Activated gamma-delta T cell treated with Interleukin-2 at 50 U/mL for 16 hours (primary cell): Measurements from ENCODE around the gene SLC7A11.
"Not testable (repeated sequence)": the region's sequence is repeated elsewhere in the genome, so short reads cannot be mapped to it uniquely, and the experiment has no call there.

Source experiments
- DNase-seq: peaks from one replicate; pipeline ENCODE4 v3.0.0-alpha.2; 2020

Gene SLC7A11

DNA sequence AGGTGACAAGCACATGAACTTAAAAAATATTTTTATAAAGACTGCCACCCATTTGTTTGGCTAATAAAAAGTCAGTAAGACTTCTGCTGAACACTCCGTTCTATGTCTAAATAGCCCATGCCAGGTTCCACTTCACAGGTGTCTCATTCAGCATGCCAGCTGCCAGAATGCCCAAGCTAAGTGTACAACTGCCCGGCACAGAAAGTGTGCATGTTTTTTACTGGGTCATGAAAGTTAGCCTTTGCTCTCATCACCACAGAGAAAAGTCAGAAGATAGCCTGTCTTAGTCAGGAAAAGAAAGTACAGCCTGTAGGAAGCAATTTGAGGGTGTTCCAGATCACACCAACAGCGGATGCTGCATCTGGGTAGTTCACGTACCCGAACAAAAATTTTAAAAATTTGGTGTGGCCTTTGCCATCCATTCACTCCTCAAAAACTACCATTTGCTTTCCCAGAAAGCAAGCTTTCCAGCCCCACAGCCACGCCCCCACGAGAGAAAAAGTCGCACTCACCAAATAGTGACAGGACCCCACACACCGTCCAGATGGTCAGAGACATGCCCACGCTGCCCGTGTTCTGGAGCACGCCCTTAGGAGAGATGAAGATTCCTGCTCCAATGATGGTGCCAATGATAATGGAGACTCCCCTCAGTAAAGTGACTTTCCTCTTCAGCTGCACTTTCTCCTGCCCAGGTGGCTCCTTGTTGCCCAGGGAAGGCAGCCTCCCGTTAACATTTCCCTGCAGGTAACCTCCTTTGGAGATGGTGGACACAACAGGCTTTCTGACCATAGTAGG lies 671 bp downstream of the SLC7A11 start:
- DNase-seq: no peak

DNA sequence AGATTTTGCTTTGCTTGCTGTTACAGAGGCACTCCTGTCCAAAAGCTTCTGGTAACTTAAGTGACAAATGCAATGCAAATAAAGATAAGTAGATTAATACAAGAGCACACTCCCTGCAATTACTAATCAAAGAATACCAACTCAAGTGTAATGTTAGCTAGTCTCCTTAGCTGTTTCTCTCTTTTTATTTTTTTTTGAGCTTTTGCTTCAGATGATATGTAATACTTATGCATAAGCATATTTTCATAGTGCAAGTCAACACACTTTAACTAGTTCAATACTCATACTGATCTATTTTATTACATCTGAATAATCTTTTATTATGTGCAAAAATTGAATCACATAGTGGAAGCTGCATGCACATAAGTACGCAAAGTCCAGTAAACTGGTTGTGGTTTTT lies 2.7 kb downstream of the SLC7A11 start:
- no peak for DNase-seq

DNA sequence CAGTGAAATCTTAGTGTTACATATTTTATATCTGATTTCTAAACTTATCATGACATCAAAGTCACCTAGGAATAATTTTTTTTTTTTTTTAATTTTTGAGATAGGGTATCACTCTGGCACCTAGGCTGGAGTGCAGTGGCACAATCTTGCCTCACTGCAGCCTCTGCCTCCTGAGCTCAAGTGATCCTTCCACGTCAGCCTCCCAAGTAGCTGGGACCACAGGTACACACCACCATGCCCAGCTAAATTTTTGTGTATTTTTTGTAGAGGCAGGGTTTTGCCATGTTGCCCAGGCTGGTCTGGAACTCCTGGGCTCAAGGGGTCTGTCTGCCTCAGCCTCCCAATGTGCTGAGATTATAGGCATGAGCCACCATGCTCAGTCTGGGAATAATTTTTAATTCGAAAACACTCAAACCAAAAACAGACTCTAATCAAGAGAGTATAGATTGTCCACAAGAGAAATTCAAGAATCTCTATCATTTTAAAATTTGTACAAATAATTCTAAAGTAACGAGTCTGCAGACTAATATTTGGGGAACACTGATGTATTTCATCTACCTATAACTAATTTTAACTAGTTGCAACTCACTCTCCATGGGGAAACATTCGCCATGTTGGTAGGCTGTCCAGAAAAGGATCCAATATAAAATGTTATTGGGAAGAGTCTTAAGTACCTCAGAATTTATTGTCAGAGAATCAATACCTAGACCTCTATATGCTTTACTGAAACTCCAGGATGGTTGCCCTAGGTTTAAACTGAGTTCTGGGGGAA lies 3.4 kb downstream of the SLC7A11 start:
- DNase-seq: no peak

DNA sequence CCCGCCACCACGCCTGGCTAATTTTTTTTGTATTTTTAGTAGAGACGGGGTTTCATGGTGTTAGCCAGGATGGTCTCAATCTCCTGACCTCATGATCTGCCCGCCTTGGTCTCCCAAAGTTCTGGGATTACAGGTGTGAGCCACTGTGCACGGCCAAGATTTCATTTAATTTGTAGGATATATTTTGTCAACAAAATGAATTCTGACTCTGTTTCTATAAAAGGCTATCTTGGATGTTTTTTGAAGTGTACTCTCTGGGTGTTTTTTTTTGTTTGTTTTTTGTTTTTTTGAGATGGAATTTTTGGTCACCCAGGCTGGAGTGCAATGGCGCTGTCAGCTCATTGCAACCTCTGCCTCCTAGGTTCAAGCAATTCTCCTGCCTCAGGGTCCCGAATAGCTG lies 5.0 kb downstream of the SLC7A11 start:
- DNase-seq: not testable (repeated sequence)

DNA sequence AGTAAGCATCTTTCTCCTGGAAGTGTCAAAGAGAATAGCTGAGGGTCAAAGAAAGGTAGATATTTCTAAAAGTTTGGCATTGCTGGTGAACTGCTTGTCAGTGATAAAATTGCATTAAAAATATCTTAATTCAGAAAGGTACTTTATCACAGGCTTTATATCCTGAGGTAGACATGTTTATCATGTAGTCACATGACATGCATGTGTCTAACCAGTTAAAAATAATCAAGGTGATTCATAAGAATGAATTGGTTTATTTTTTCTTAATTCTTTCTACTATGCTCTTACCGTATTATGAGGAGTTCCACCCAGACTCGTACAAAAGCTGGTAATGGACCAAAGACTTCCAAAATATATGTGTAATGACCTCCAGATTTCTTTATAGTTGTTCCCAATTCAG lies 6.1 kb downstream of the SLC7A11 start:
- no peak for DNase-seq

DNA sequence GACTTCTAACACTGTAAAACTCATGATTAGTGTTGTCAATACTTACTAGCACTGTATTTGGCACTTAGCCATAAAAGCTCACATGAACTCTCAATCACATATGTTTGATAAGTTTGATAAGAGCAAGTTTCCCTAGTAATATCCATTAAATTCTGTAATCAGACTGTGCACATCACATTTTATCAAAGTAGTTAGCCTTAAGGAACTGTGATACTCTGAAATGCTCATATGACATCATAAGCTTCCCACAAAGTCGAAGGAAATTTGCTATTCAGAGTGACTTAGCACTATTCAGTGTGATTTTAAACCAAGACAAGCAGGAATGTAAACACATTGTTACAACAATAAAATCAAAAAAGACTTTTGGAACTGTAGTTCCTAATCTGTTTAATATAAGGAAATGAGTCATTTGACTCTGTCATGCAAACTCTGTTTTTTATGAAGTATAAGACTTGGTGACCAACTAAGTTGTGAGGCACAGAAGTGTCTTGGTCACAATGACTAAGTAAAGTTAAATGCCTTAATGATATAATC lies 6.7 kb downstream of the SLC7A11 start:
- DNase-seq: no peak

DNA sequence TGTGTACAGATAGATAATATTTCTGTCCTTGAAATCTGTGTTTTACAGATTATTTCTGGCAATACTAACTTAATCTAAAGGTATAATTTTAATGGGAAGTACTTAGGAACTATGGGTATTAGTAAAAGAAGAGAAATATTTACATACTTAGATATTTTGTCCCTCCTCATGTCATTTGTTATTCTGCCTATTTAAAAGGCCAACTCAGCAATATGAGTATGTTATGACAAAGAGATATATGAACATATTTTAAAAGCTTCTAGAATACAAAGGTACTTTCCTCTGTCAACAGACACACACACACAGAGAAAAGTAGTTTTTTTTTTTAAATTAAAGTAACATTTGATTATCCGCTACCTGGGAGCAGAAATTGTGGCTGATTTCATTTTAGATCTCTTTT lies 7.9 kb downstream of the SLC7A11 start:
- no peak for DNase-seq

DNA sequence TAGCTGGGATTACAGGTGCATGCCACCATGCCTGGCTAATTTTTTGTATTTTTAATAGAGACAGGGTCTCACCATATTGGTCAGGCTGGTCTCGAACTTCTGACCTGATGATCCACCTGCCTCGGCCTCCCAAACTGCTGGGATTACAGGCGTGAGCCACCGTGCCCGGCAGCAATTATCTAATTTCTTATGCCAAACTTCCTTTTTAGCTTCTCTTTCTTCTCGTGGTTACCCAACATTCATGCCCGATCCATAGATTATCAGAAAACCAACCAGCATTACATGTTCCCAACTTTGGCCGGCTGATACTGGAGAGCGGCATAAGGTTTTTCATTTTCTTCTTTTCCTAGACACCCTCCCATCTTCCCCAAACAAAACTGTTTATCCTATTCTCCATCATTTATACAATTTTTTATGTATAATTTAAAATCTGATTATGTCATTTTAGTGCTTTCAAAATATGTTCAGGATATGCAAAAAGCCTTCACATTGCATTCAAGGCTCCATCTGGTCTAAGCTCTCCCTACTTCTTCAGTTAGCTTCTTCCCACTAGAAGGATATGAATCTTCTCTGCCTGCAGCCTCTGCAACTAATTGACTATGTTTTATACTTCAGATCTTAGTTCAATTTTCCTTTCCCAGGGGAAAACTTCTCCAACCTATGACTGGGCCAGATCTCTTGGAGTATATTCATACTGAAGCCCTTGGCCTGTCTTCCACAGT lies 8.7 kb downstream of the SLC7A11 start:
- DNase-seq: no peak

DNA sequence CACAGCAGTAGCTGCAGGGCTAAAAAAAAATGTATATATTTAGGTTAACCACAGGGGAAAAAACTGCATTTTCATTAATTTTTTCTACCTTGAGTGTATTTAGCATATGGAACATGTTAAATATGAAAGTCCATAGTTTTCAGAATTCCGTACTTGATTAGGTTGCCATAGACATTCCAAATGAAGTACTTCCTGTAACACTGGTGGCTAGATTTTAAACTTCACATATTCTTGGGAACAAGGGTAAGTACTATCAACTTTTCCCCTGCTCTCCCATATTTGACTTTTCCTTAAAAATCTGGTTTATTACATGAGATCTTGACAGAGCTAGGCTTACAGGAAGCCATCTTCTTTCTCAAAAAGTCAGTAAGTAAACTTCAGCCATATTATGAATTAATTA lies 9.8 kb downstream of the SLC7A11 start:
- no peak for DNase-seq

DNA sequence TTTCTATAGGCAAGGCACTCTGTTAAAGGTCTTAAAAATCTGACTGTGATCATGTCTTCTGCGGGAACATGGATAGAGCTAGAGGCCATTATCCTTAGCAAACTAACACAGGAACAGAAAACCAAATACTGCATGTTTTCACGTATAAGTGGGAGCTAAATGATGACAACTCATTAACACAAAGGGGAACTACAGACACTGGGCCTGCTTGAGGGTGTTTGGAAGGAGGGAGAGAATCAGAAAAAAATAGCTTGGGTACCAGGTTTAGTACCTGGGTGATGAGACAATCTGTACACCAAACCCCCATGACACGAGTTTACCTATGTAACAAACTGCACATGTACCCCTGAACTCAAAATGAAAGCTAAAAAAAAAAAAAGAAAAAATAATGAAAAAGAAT lies 12.1 kb downstream of the SLC7A11 start:
- DNase-seq: no peak

DNA sequence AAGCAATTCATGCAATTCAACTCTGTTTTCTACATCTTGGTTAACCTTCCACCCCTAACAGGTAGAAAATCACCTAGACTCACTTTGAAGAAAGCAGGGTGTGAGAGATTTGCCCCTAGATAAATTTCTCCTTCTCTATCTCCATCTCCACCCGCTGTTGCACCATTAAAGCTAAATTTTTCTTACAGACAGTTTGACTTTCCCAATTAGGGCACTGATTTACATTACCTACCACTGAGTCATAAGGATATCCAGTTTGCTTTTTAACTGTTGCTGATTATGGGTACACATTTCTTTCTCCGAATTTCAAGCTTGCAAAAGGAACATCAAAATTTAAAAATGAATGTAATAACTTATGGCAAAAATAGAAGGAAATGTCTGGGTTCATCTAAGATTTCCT lies 13.0 kb downstream of the SLC7A11 start:
- no peak for DNase-seq

DNA sequence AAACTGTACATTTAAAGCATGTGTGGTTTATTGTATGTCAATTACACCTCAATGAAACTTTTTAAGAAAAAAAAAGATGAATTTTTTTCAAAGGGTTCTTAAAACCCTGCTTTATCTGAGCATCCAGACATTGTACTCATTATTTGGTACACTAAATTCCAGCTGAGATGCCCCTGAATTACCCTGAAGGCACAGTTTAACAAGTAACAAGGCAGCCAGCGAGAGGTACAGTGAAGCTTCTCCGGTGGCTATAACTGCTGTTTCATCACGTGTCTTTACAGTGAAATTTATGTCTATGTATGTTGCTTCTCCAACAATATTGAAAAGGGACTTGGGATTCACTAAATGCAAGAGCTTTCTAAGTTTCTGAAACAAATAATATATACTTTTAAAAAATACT lies 15.8 kb downstream of the SLC7A11 start:
- no peak for DNase-seq

DNA sequence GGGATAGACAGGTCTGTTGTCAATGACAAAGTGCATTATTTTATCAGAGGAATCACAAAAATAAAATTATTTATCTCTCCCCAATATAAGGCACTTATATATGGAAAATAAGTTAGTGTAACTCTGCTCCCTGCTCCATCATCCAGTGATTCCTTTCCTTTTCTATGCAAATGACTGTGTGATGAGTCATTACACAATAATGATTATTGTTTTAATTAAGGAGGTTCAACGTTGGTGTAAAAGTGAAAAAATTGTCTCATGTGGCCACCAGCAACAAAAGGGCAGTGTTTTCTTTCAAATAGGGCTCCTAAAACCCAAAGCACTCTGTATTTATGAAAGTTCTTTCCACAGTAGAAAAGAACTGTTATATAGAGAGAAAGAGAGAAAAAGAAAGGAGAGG lies 16.7 kb downstream of the SLC7A11 start:
- DNase-seq: no peak

DNA sequence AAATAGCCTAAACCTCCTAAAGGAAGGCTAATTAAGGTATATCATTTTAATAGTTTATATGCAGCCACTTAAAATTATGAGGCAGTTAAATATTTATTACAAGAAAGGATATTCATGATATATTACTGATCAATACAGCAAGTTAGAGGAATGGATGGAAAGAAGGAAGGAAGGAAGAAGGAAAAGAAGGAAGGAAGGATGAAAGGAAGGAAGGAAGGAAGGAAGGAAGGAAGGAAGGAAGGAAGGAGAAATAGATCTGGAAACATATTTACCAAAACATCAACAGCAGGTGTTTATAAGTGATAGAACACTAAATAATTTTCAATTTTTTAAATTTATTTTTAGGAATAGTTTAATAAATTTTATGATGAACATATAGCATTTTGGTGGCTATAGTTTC lies 17.5 kb downstream of the SLC7A11 start:
- DNase-seq: no peak

DNA sequence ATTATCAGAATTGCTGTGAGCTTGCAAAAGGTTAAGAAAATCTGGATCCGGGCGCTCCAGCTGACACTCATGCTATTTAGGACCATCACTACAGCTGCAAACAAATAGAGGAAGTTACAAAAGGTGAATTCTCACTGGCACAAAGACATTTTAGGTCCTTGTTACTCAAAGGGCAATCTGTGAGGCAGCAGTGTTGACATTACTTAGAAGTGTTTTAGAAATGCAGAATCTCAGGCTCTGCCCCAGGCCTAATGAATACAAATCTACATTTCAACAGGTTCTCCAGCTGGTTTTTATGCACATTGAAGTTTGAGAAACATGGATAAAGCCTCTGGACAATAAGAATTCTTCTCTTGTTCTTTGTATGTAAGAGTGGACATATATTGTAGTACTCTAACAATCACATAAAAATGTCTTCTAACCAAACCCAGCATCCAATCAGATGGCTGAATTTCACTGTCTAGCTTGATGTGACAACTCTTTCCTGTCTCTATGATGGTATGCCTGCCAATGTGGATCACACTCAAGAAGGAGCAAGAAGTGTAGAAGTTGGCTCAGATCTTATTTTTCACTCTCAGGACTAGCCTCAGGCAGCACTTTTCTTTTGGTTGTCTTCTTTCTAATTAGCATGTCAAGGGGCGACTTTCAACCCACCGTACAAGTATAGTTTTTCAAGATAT lies 18.8 kb downstream of the SLC7A11 start:
- DNase-seq: no peak

DNA sequence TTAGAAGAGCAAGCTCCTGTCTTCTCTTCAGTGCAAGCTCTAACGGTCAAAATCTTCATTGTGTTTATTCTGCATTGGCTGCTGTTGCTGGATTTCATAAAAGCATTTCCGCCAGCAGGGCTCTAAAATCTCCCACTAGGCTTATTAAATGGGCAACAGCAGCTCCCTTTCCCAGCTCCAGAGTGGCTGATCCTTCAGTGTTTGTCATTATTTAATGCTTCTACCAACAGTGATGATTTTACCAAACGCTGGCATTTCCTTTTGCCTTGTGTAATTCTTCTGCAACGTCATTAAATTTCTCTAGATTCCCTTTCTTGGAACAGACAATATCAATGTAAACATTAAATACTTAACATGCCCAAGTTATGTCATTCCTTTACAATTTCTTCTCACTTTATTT lies 20.1 kb downstream of the SLC7A11 start:
- no peak for DNase-seq

DNA sequence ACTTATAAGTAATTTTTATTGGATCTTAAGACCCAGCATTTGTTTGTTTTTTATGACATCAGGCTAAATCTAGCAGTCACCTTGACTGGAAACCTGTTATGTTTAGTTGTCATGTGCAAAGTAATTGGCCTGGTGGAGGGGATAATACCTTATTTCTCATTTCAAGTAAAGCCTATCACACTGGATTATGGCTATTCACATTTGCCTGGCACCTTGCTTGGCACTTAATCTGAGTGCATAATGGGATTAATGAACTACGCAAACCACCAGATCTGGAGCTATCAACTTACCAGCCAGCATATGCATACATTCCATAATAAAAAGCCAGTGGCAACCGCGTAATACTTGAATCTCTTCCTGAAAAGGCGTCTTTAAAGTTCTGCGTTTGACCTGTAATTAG lies 23.2 kb downstream of the SLC7A11 start:
- DNase-seq: no peak

DNA sequence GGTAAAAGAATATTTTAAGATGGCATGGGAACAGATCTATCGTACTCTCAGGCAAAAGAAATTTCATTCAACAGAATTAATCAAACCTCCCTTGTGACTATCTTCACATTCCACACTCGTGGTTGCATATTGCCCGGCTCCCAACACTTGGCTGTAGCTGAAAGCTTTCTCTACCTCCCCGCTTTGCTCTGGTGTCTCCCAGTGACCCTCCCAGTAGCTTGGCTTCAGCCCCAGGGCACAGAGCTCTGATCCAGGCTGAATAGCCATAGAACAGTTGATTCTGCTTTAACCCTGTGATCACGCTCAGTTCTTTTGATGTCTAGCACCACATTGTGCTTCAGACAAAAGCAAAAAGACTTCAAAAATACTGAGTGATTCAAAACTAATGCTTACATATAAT lies 24.6 kb downstream of the SLC7A11 start:
- no peak for DNase-seq

DNA sequence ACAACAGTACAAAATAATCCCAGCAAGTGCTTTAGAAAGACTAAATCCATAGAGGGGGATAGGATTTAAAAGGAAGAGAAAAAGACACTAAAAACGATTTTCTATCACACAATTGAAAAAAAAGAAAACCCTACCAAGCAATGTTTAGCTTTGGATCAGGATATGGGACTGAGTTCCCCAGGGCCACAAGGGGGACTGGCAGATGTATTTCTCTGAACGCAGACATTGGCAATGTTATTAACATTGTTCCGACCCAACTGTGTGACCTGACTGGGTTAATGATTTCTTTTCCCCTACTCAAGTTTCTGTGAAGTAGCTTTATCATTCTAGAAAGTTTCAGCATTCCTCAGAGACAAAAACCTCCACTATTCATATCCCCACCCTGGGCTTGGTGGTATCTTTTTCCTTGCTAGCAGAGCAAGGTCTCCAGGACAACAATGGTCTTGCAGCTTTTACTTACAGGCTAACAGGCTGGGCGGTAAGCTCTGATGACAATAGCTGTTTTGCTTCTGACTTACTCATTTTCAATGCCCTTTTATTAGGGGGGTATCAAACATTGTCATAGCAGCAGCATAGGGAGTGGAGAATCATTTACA lies 25.8 kb downstream of the SLC7A11 start:
- no peak for DNase-seq

DNA sequence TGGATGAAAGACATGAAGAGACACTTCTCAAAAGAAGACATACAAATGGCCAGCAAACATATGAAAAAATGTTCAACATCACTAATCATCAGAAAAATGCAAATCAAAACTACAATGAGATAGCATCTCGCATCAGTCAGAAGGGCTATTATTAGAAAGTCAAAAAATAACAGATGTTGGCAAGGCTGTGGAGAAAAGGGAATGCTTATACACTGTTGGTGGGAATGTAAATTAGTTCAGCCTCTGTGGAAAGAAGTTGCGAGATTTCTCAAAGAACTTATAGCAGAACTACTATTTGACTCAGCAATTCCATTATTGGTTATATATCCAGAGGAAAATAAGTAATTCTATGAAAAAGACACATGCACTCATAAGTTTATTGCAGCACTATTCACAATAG lies 31.6 kb downstream of the SLC7A11 start:
- DNase-seq: not testable (repeated sequence)

DNA sequence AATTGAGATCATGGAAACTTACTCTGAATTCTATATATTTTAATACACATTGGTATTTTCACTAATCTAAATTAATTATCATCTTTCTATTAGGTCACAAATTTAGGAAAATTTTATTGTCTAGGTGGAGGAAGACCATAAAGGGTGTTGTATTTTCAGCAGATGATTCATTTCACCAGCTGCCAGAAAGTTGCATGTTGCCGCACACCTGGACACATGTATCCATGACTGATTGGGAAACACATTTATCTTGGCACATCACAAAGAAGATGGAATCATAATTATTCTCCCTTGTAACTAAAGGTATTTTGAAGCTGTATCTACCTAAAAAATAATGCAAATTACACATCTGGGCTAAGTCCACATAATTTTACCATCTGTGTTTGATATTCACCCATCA lies 33.1 kb downstream of the SLC7A11 start:
- no peak for DNase-seq

DNA sequence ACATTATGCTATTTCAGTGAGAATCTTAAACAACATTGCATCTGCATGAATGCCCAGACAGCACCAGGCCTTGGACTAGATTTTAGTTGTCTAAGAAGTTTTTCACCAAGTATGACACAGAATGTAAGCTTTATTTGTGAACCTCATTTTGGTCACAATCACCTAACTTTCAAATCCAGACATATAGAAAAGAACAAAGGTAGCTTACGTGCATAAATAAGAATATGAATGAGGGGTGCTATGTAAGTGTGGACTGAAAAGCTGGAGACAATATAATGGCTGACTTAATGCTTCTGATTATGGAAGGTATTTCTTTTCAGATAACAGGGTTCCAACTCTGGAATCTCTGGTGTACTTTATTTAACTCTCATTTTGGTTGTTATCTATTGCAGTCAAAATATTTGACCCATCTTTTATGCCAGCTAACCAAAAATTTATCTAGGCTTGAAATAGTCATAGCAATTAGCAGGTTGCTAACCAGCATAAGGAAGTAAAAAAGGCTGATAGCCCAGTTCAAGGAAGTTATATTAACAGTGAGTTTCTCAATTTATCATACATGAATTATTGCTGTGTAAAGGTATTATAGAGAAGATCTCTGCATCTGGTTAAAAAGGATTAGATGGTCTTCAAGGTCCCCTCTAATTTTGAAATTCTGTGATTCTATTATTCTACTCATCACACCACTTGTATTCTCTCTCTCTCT lies 36.5 kb downstream of the SLC7A11 start:
- no peak for DNase-seq
